Measurements from ENCODE around the gene UTY.

GRCh38 chrY:13416869-13417661 lies 62.8 kb downstream of the UTY start:
- TF ChIP-seq CTCF (IDR thresholded peaks at IDR 0.05): no peak
- TF ChIP-seq POLR2AphosphoS5 (IDR thresholded peaks at IDR 0.05): no peak
- no peak for TF ChIP-seq POLR2A (IDR thresholded peaks at IDR 0.05)
